ENCODE measurements around the gene DHCR7. TPM values are rescaled to one million over a fixed set of nuclear protein-coding genes. Genes with fewer than 3 reads are reported as not detected.

The DHCR7 gene
- total RNA-seq, 1 experiment from 2014 or later: 72.6 TPM

GRCh38 chr11:71453918-71454304, 5.7 kb upstream of the DHCR7 start:
- DNase-seq (ENCODE audit: unreplicated experiment): no peak
- intact Hi-C loops (cut with micrococcal nuclease): loop anchor here (2.0 to 10.0 kb wide), 2 partner anchors 155 to 989 kb away; no protein-coding TSS in a partner anchor
- peaks cover 22% of the 10 kb centered on the region for H3K4me1 Mint-ChIP-seq (ENCODE audit: insufficient read depth, unreplicated experiment)
- ChIA-PET POLR2A (interaction anchor here (0.6 to 1.4 kb wide), 4 partner anchors 29 to 1054 kb away, joined by 3 to 5 read pairs (median 3); no protein-coding TSS in a partner anchor), CTCF (interaction anchor here (0.6 to 1.4 kb wide), 2 partner anchors 28 to 53 kb away, joined by 3 to 4 read pairs; no protein-coding TSS in a partner anchor)
- H3K27me3 Mint-ChIP-seq (ENCODE audit: insufficient read depth, unreplicated experiment): no peaks in the 10 kb centered on the region
- H3K27ac Mint-ChIP-seq (ENCODE audit: low read depth, unreplicated experiment): peak overlapping the region; percentile 84
- no peak for TF ChIP-seq CTCF (IDR thresholded peaks at IDR 0.05; ENCODE audit: unreplicated experiment)
- no peaks in the 10 kb centered on the region for H3K9me3 Mint-ChIP-seq (ENCODE audit: unreplicated experiment)
- H3K36me3 Mint-ChIP-seq (ENCODE audit: insufficient read depth, unreplicated experiment): peaks cover 40% of the 10 kb centered on the region
- H3K4me3 Mint-ChIP-seq (ENCODE audit: unreplicated experiment): peak overlapping the region; percentile 85
- no TSS peak for BruUV-seq (replicated peaks)

GRCh38 chr11:71453037-71453917, 5.1 kb upstream of the DHCR7 start, which contains the start of gene NADSYN1:
Gene NADSYN1 (plus strand): TSS chr11:71453203. CDS start chr11:71453297, 94 bp downstream.
- Mint-ChIP-seq H3K27ac (ENCODE audit: low read depth, unreplicated experiment) (peak within 1 kb of the TSS; percentile 84), H3K4me1 (ENCODE audit: insufficient read depth, unreplicated experiment) (peaks cover 22% of the 10 kb centered on the region), H3K27me3 (ENCODE audit: insufficient read depth, unreplicated experiment) (no peaks in the 10 kb centered on the region), H3K9me3 (ENCODE audit: unreplicated experiment) (no peaks in the 10 kb centered on the region), H3K36me3 (ENCODE audit: insufficient read depth, unreplicated experiment) (peaks cover 34% of the 10 kb centered on the region), H3K4me3 (ENCODE audit: unreplicated experiment) (peak within 1 kb of the TSS; percentile 85)
- ChIA-PET POLR2A (interaction anchor here (0.6 to 1.4 kb wide), 10 partner anchors 14 to 1054 kb away, joined by 3 to 5 read pairs (median 3); no protein-coding TSS in a partner anchor), CTCF (interaction anchor here (0.6 to 1.4 kb wide), 2 partner anchors 28 to 353 kb away, joined by 3 to 4 read pairs; no protein-coding TSS in a partner anchor)
- no peak for TF ChIP-seq CTCF (IDR thresholded peaks at IDR 0.05; ENCODE audit: unreplicated experiment)
- TSS peak; percentile 18 for BruUV-seq (replicated peaks)
- intact Hi-C loops (cut with micrococcal nuclease): loop anchor here (2.0 to 10.0 kb wide), 2 partner anchors 154 to 988 kb away; no protein-coding TSS in a partner anchor
- peak; percentile 94 for DNase-seq (ENCODE audit: unreplicated experiment)

- Mint-ChIP-seq H3K36me3 (ENCODE audit: insufficient read depth, unreplicated experiment) (peaks cover 25% of the 10 kb centered on the region), H3K4me3 (ENCODE audit: unreplicated experiment) (peak overlapping the region; percentile 85), H3K27me3 (ENCODE audit: insufficient read depth, unreplicated experiment) (no peaks in the 10 kb centered on the region), H3K27ac (ENCODE audit: low read depth, unreplicated experiment) (peak overlapping the region; percentile 84), H3K9me3 (ENCODE audit: unreplicated experiment) (no peaks in the 10 kb centered on the region), H3K4me1 (ENCODE audit: insufficient read depth, unreplicated experiment) (peaks cover 27% of the 10 kb centered on the region)
- CTCF ChIA-PET: interaction anchor here (0.6 kb wide), 1 partner anchor 352 kb away, joined by 3 read pairs; no protein-coding TSS in a partner anchor
- no peak for TF ChIP-seq CTCF (IDR thresholded peaks at IDR 0.05; ENCODE audit: unreplicated experiment)
- no peak for DNase-seq (ENCODE audit: unreplicated experiment)
- intact Hi-C loops (cut with micrococcal nuclease): loop anchor here (2.0 to 10.0 kb wide), 2 partner anchors 154 to 988 kb away; no protein-coding TSS in a partner anchor
- POLR2A ChIA-PET: interaction anchor here (0.6 to 0.8 kb wide), 7 partner anchors 15 to 1053 kb away, joined by 3 to 5 read pairs (median 3); no protein-coding TSS in a partner anchor
- BruUV-seq (replicated peaks): no TSS peak
Measured at GRCh38 chr11:71452199-71453036, 4.2 kb upstream of the DHCR7 start.

All from MCF 10A (cell line).